Right lobe of liver (tissue), 4 donors: ENCODE results near the gene IFT52.

ENCODE experiments used
- CTCF ChIP-seq, 4 donors: fragments of 200-600 bp in 3 of 4; fragments of 450-650 bp in 1 of 4; IDR thresholded peaks; one replicate each; pipeline versions ENCODE4 v1.5.1 to v1.8.0; 2016 to 2022; ENCODE audit warnings: antibody characterized with exemption in 4 of 4, mild to moderate bottlenecking in 2 of 4
- POLR2A ChIP-seq: fragments of 450-650 bp; IDR thresholded peaks from one replicate; pipeline ENCODE4 v1.6.1; 2017; ENCODE audit warnings: antibody characterized with exemption, mild to moderate bottlenecking
- donor health status: DM: no; HTN: no; CAD: no.
- donor health status: DM: no; HTN: no; CAD: no.
- donor health status: DM: no; HTN: yes; CAD: no.

- TF ChIP-seq CTCF (IDR thresholded peaks at IDR 0.05) (no peak), POLR2A (no peak)
Measured at GRCh38 chr20:43567477-43567876, 23.3 kb upstream of the IFT52 start.
